GM20000 (cell line): Measurements from ENCODE around the gene KRT15.

Experiments used
- DNase-seq: peaks from one replicate; pipeline ENCODE4 v3.0.0; 2012; ENCODE audit warnings: low spot score
- CTCF ChIP-seq: IDR thresholded peaks from 2 replicates; pipeline ENCODE4 v1.5.1; 2012; ENCODE audit warnings: mild to moderate bottlenecking, control low read depth; ENCODE audit errors: extremely low read depth, missing control alignments

Gene KRT15

GRCh38 chr17:41511116-41511515, 7.6 kb downstream of the KRT15 start:
- DNase-seq = no peak
- no peak for TF ChIP-seq CTCF

GRCh38 chr17:41510251-41511065, 8.2 kb downstream of the KRT15 start:
- TF ChIP-seq CTCF = no peak
- no peak for DNase-seq

- DNase-seq = no peak
These were observed 11.3 kb downstream of the KRT15 start for GRCh38 chr17:41507315-41507880.

GRCh38 chr17:41505809-41506767, 12.6 kb downstream of the KRT15 start:
- no peak for TF ChIP-seq CTCF
- no peak for DNase-seq

More at GRCh38 chr17:41507315-41507880, 11.3 kb downstream of the KRT15 start:
- TF ChIP-seq CTCF = no peak

GRCh38 chr17:41505007-41505808, 13.5 kb downstream of the KRT15 start, which contains the start of gene KRT13:
Gene KRT13, minus strand, starts transcription at chr17:41505612. Its CDS starts 62 bp downstream, at chr17:41505550.
- DNase-seq = no peak
- TF ChIP-seq CTCF = no peak

- no peak for TF ChIP-seq CTCF
- no peak for DNase-seq
These were observed 14.3 kb downstream of the KRT15 start for GRCh38 chr17:41504246-41504977.
